PC-3 (cell line): ENCODE measurements around the gene TMEM52. TPM values are rescaled to one million over a fixed set of nuclear protein-coding genes. Genes with fewer than 3 reads are reported as not detected.
"Not testable (repeated sequence)": the region's sequence is repeated elsewhere in the genome, so short reads cannot be mapped to it uniquely, and the experiment has no call there.

Experiments used
- ATAC-seq: fragments of 200-7000 bp; cut with Tn5 transposase; 2 replicates; pipeline ENCODE4 v1.9.1; 2020; ENCODE audit warnings: mild to moderate bottlenecking, moderate library complexity
- BruUV-seq: library from RNA; stranded (reverse); fragments of 400-500 nt; replicated peaks from 2 replicates; lab custom pipeline; 2021; lab: Mats Ljungman, UMichigan
- CTCF ChIA-PET: fragments of 300-600 bp; sonication (Branson Sonifier 250); formaldehyde crosslinking; loops from one replicate; lab custom pipeline; 2022; ENCODE audit warnings: antibody characterized with exemption; lab: Charles Lee
- POLR2A ChIA-PET: fragments of 300-600 bp; sonication (Branson Sonifier 250); formaldehyde crosslinking; loops from one replicate; lab custom pipeline; 2022; ENCODE audit warnings: antibody characterized with exemption; ENCODE audit not compliant: unreplicated experiment; lab: Charles Lee
- DNase-seq: peaks from one replicate; pipeline ENCODE4 v3.0.0-alpha.2; 2015
- H2AFZ ChIP-seq: fragments of 300-600 bp; sonication (generic); 2 replicates; pipeline ENCODE4 v1.6.0; 2016; ENCODE audit warnings: antibody characterized with exemption, low read length
- H3F3A ChIP-seq: fragments of 300-600 bp; sonication (generic); one replicate; pipeline ENCODE4 v1.6.0; 2017; ENCODE audit warnings: antibody characterized with exemption, low read length, control low read depth, mild to moderate bottlenecking; ENCODE audit not compliant: unreplicated experiment
- H3K27ac ChIP-seq: fragments of 300-600 bp; sonication (generic); 2 replicates; pipeline ENCODE4 v1.5.1; 2016; ENCODE audit warnings: mild to moderate bottlenecking, low read length
- H3K27me3 ChIP-seq: fragments of 300-600 bp; sonication (generic); 2 replicates; pipeline ENCODE4 v1.6.1; 2016; ENCODE audit warnings: low read length, mixed read lengths
- H3K36me3 ChIP-seq: fragments of 300-600 bp; sonication (generic); 2 replicates; pipeline ENCODE4 v1.6.1; 2016; ENCODE audit warnings: low read depth, mixed run types, low read length, mixed read lengths
- H3K4me1 ChIP-seq: fragments of 300-600 bp; sonication (generic); 2 replicates; pipeline ENCODE4 v1.5.1; 2016; ENCODE audit warnings: low read length; ENCODE audit not compliant: insufficient read depth
- H3K4me2 ChIP-seq: fragments of 300-600 bp; sonication (generic); 2 replicates; pipeline ENCODE4 v1.6.0; 2016; ENCODE audit warnings: low read length
- H3K4me3 ChIP-seq: fragments of 300-600 bp; sonication (generic); 2 replicates; pipeline ENCODE4 v1.5.1; 2016; ENCODE audit warnings: mild to moderate bottlenecking, low read length, mixed read lengths
- H3K79me2 ChIP-seq: fragments of 300-600 bp; sonication (generic); 2 replicates; pipeline ENCODE4 v1.6.1; 2017; ENCODE audit warnings: low read length, mixed read lengths
- H3K9ac ChIP-seq: fragments of 300-600 bp; sonication (generic); 2 replicates; pipeline ENCODE4 v1.6.0; 2016; ENCODE audit warnings: mild to moderate bottlenecking, low read length
- H3K9me2 ChIP-seq: fragments of 300-600 bp; sonication (generic); replicated peaks from 2 replicates; pipeline ENCODE4 v1.6.1; 2016; ENCODE audit warnings: mixed run types, low read length, mixed read lengths
- H3K9me3 ChIP-seq: fragments of 300-600 bp; sonication (generic); 2 replicates; pipeline ENCODE4 v1.6.1; 2016; ENCODE audit warnings: low read length, mixed read lengths
- H4K20me1 ChIP-seq: fragments of 300-600 bp; sonication (generic); 2 replicates; pipeline ENCODE4 v1.6.1; 2016; ENCODE audit warnings: low read length, mixed read lengths
- CTCF ChIP-seq: fragments of 300-600 bp; sonication (generic); conservative IDR thresholded peaks from 2 replicates; pipeline ENCODE4 v1.5.1; 2017; ENCODE audit warnings: antibody characterized with exemption, low read depth, mild to moderate bottlenecking, low read length
- EZH2 ChIP-seq: fragments of 300-600 bp; sonication (generic); IDR thresholded peaks from one replicate; pipeline ENCODE4 v1.6.1; 2017; ENCODE audit warnings: antibody characterized with exemption, mild to moderate bottlenecking, low read length; ENCODE audit not compliant: unreplicated experiment
- EZH2phosphoT487 ChIP-seq: fragments of 300-600 bp; sonication (generic); IDR thresholded peaks from 2 replicates; pipeline ENCODE4 v1.6.1; 2018; ENCODE audit warnings: mild to moderate bottlenecking, antibody characterized with exemption, low read length, borderline replicate concordance
- intact Hi-C: fragments of 100-400 bp; cut with micrococcal nuclease; formaldehyde crosslinking; loops from 2 replicates; pipeline ENCODE4 v1.9.0; 2023
- total RNA-seq: library from RNA; depleted of rRNA; stranded (reverse); fragments of >200 nt; gene quantifications from 2 replicates; pipeline ENCODE4 v1.2.3, GENCODE V29; 2014

TMEM52 gene
- total RNA-seq, 1 experiment from 2014 or later, result 22.6 TPM

GRCh38 chr1:1889847-1890505 lies 29.1 kb downstream of the TMEM52 start:
- Histone ChIP-seq H3F3A (no peaks in the 10 kb centered on the region), H3K36me3 (no peaks in the 10 kb centered on the region), H3K27ac (peak overlapping the region; percentile 26), H3K4me3 (peak overlapping the region; percentile 93), H3K9me3 (no peaks in the 10 kb centered on the region), H2AFZ (peak overlapping the region; percentile 51; the same call in 1 of the 2 replicates), H3K4me2 (peak overlapping the region; percentile 85), H3K4me1 (peaks cover 44% of the 10 kb centered on the region), H3K79me2 (peaks cover 66% of the 10 kb centered on the region), H3K27me3 (no peaks in the 10 kb centered on the region), H3K9me2 (no peaks in the 10 kb centered on the region), H4K20me1 (peaks cover 44% of the 10 kb centered on the region), H3K9ac (peak overlapping the region; percentile 93)
- ChIA-PET POLR2A (no interaction called here), CTCF (no interaction called here)
- DNase-seq (peak; percentile 35), ATAC-seq (peak; percentile 11)
- BruUV-seq, result no TSS peak
- no peak for TF ChIP-seq CTCF
- no peak for TF ChIP-seq EZH2
- TF ChIP-seq EZH2phosphoT487, result no peak
- intact Hi-C loops, result loop anchor here (2.0 kb wide), 2 partner anchors 19 to 31 kb away; no protein-coding TSS in a partner anchor

GRCh38 chr1:1889090-1889750 lies 29.9 kb downstream of the TMEM52 start:
- H2AFZ ChIP-seq, result no peak overlapping the region
- no peaks in the 10 kb centered on the region for H3K9me3 ChIP-seq
- H3K9me2 ChIP-seq, result no peaks in the 10 kb centered on the region
- BruUV-seq, result TSS peak; percentile 40
- H3K27me3 ChIP-seq, result no peaks in the 10 kb centered on the region
- H3K79me2 ChIP-seq, result peaks cover 73% of the 10 kb centered on the region
- POLR2A ChIA-PET, result interaction anchor here (0.6 kb wide), 1 partner anchor 20 kb away, joined by 3 read pairs; no protein-coding TSS in a partner anchor
- TF ChIP-seq CTCF (no peak), EZH2 (no peak), EZH2phosphoT487 (no peak)
- no peaks in the 10 kb centered on the region for H3K36me3 ChIP-seq
- no peak for DNase-seq
- H3K4me2 ChIP-seq, result peak overlapping the region; percentile 85
- peaks cover 37% of the 10 kb centered on the region for H3K4me1 ChIP-seq
- no peak for ATAC-seq
- H3K4me3 ChIP-seq, result peak overlapping the region; percentile 93
- no peaks in the 10 kb centered on the region for H3F3A ChIP-seq
- H3K9ac ChIP-seq, result peak overlapping the region; percentile 93
- intact Hi-C loops, result loop anchor here (2.0 kb wide), 1 partner anchor 30 kb away; no protein-coding TSS in a partner anchor
- CTCF ChIA-PET, result no interaction called here
- H3K27ac ChIP-seq, result peak overlapping the region; percentile 26
- H4K20me1 ChIP-seq, result peaks cover 51% of the 10 kb centered on the region

GRCh38 chr1:1883890-1884289 lies 35.2 kb downstream of the TMEM52 start:
- H3K4me2 ChIP-seq, H2AFZ ChIP-seq, H3K9me3 ChIP-seq, BruUV-seq, H3K4me3 ChIP-seq, CTCF ChIA-PET, H3F3A ChIP-seq, H3K27ac ChIP-seq, H3K36me3 ChIP-seq, ATAC-seq, H3K9ac ChIP-seq, POLR2A ChIA-PET, DNase-seq, H3K9me2 ChIP-seq, H3K27me3 ChIP-seq, intact Hi-C loops: not testable (repeated sequence)
- Histone ChIP-seq H3K4me1 (peaks cover 18% of the 10 kb centered on the region), H3K79me2 (peaks cover 100% of the 10 kb centered on the region), H4K20me1 (peaks cover 84% of the 10 kb centered on the region)
